Glutamatergic neuron (in vitro differentiated cells): ENCODE measurements around the gene GRM7. TPM values are rescaled to one million over a fixed set of nuclear protein-coding genes. Genes with fewer than 3 reads are reported as not detected.

ENCODE experiments used
- DNase-seq: peaks from one replicate; pipeline ENCODE4 v3.0.0; 2022
- H3K27ac Mint-ChIP-seq: one replicate; pipeline ENCODE4 v1.8.0; 2020; ENCODE audit warnings: mild to moderate bottlenecking, mixed read lengths, inconsistent platforms; ENCODE audit not compliant: unreplicated experiment
- H3K27me3 Mint-ChIP-seq: one replicate; pipeline ENCODE4 v1.8.0; 2020; ENCODE audit warnings: mild to moderate bottlenecking, moderate library complexity, mixed read lengths, inconsistent platforms; ENCODE audit not compliant: unreplicated experiment
- H3K36me3 Mint-ChIP-seq: one replicate; pipeline ENCODE4 v1.8.0; 2020; ENCODE audit warnings: mild to moderate bottlenecking, mixed read lengths, inconsistent platforms; ENCODE audit not compliant: unreplicated experiment
- H3K4me1 Mint-ChIP-seq: one replicate; pipeline ENCODE4 v1.8.0; 2020; ENCODE audit warnings: mild to moderate bottlenecking, low read depth, mixed read lengths, inconsistent platforms; ENCODE audit not compliant: unreplicated experiment
- H3K4me3 Mint-ChIP-seq: one replicate; pipeline ENCODE4 v1.8.0; 2020; ENCODE audit warnings: mild to moderate bottlenecking, mixed read lengths, inconsistent platforms; ENCODE audit not compliant: unreplicated experiment
- H3K9me3 Mint-ChIP-seq: one replicate; pipeline ENCODE4 v1.8.0; 2020; ENCODE audit warnings: mild to moderate bottlenecking, moderate library complexity, mixed read lengths, inconsistent platforms; ENCODE audit not compliant: unreplicated experiment
- CTCF ChIP-seq: fragments of 200-600 bp; sonication (generic); IDR thresholded peaks from one replicate; pipeline ENCODE4 v1.5.0; 2021; ENCODE audit not compliant: partially characterized antibody, unreplicated experiment
- total RNA-seq: library from RNA; stranded (reverse); fragmentation: NEBNext Ultra II Directional; extraction: Animal tissue kit (Norgen Biotek cat#: 25700); gene quantifications from one replicate; pipeline ENCODE4 v1.2.1, GENCODE V29; 2021; ENCODE audit not compliant: unreplicated experiment

The GRM7 gene
- total RNA-seq, 1 donor from 2014 or later, result 1.4 TPM

- H3K27ac Mint-ChIP-seq, result no peak overlapping the region
- no peaks in the 10 kb centered on the region for H3K36me3 Mint-ChIP-seq
- TF ChIP-seq CTCF, result no peak
- no peaks in the 10 kb centered on the region for H3K9me3 Mint-ChIP-seq
- no peak overlapping the region for H3K4me3 Mint-ChIP-seq
- H3K27me3 Mint-ChIP-seq, result peaks cover 2% of the 10 kb centered on the region
- no peak for DNase-seq
- H3K4me1 Mint-ChIP-seq, result no peaks in the 10 kb centered on the region
Observed at GRCh38 chr3:7744850-7745249, 883.9 kb downstream of the GRM7 start.

- Mint-ChIP-seq H3K36me3 (no peaks in the 10 kb centered on the region), H3K27me3 (peaks cover 2% of the 10 kb centered on the region), H3K27ac (no peak overlapping the region), H3K9me3 (no peaks in the 10 kb centered on the region), H3K4me3 (no peak overlapping the region), H3K4me1 (peaks cover under 1% of the 10 kb centered on the region)
- no peak for TF ChIP-seq CTCF
- DNase-seq, result no peak
Observed at GRCh38 chr3:7745711-7746110, 884.8 kb downstream of the GRM7 start.

- no peak for DNase-seq
- Mint-ChIP-seq H3K27me3 (peaks cover 2% of the 10 kb centered on the region), H3K36me3 (no peaks in the 10 kb centered on the region), H3K9me3 (no peaks in the 10 kb centered on the region), H3K4me3 (no peak overlapping the region), H3K27ac (no peak overlapping the region), H3K4me1 (peaks cover 16% of the 10 kb centered on the region)
- no peak for TF ChIP-seq CTCF
Observed at GRCh38 chr3:7749931-7750695, 889.2 kb downstream of the GRM7 start.

- no peak for DNase-seq
- Mint-ChIP-seq H3K27me3 (no peaks in the 10 kb centered on the region), H3K4me3 (no peak overlapping the region), H3K36me3 (no peaks in the 10 kb centered on the region), H3K9me3 (no peaks in the 10 kb centered on the region), H3K27ac (peak overlapping the region; percentile 67), H3K4me1 (peaks cover 16% of the 10 kb centered on the region)
- no peak for TF ChIP-seq CTCF
Observed at GRCh38 chr3:7752005-7752404, 891.1 kb downstream of the GRM7 start.

GRCh38 chr3:7754653-7755441 lies 893.9 kb downstream of the GRM7 start:
- Mint-ChIP-seq H3K9me3 (no peaks in the 10 kb centered on the region), H3K4me3 (no peak overlapping the region), H3K27me3 (no peaks in the 10 kb centered on the region), H3K36me3 (no peaks in the 10 kb centered on the region), H3K4me1 (peaks cover 16% of the 10 kb centered on the region), H3K27ac (no peak overlapping the region)
- no peak for DNase-seq
- no peak for TF ChIP-seq CTCF
